BLaER1 treated with 17β-estradiol and CSF1 and Interleukin-3, amounts not matched to agents 10 nM and 100 nM (cell line): ENCODE data around the gene LDLRAD3.

Experiments used
- H3K27ac ChIP-seq, 11 experiments: shearing (Covaris generic); formaldehyde crosslinking; 2 replicates each; pipeline ENCODE4 v1.8.1; 2022
- H3K27me3 ChIP-seq, 11 experiments: shearing (Covaris generic); formaldehyde crosslinking; 2 replicates each; pipeline ENCODE4 v1.8.1; 2022
- H3K36me3 ChIP-seq, 11 experiments: shearing (Covaris generic); formaldehyde crosslinking; 2 replicates each; pipeline ENCODE4 v1.8.1; 2022
- H3K4me1 ChIP-seq, 10 experiments: shearing (Covaris generic); formaldehyde crosslinking; 2 replicates each; pipeline ENCODE4 v1.8.1; 2022
- H3K4me2 ChIP-seq, 11 experiments: shearing (Covaris generic); formaldehyde crosslinking; 2 replicates each; pipeline ENCODE4 v1.8.1; 2022
- H3K4me3 ChIP-seq, 10 experiments: shearing (Covaris generic); formaldehyde crosslinking; 2 replicates each; pipeline ENCODE4 v1.8.1; 2022
- H3K9ac ChIP-seq, 11 experiments: shearing (Covaris generic); formaldehyde crosslinking; 2 replicates each; pipeline ENCODE4 v1.8.1; 2022
- H3K9me3 ChIP-seq, 11 experiments: shearing (Covaris generic); formaldehyde crosslinking; replicated peaks in 1 of 11; 2 replicates each; pipeline ENCODE4 v1.8.1; 2022
- H4K20me1 ChIP-seq, 11 experiments: shearing (Covaris generic); formaldehyde crosslinking; 2 replicates each; pipeline ENCODE4 v1.8.1; 2022
- Cebpa-rat ChIP-seq, 11 experiments: shearing (Covaris generic); IDR thresholded peaks; 2 replicates each; pipeline ENCODE4 v1.8.1; 2022

Gene LDLRAD3

DNA sequence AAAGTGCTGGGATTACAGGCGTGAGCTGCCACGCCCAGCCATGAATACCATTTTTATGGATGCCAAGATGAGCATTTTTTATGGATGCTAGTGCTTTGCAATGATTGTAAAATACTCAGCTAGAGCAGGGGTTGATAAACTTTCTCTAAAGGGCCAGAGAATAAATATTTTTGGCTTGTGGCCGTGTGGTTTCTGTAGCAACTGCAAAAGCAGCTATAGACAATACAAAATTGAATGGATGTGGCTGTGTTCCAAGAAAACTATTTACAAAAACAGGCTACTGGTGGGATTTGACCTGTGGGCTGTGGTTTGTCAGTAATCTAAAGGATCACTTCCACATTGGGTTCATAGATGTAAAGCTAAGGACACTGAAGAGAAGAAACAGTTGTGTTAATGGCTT lies 289.3 kb downstream of the LDLRAD3 start:
- TF ChIP-seq Cebpa-rat (IDR thresholded peaks at IDR 0.05), result no peak
- Histone ChIP-seq H3K4me1 (peaks cover 0 to 5% (median 0%) of the 10 kb centered on the region in 10 experiments; a peak in 3 of 20 replicates), H3K4me3 (no peak overlapping the region)

DNA sequence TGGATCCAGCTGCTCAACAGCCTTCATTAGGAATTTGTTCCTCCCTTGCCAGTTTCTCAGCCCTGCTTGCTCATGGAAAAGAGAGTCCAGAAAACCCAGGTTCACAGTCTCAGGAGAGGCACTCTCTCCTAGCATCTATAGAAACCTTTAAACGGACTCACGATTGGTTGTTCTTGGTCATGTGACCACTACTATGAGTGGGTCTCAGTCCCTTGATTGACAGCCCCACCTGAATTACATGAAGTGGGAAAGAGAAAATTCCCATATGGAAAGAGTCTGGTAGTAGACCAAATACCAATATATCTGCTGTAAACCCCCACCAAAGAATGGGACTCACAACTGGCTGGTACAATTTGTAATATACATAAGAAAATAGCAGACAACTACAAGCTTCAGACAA lies 291.0 kb downstream of the LDLRAD3 start:
- H3K36me3 ChIP-seq, result peaks cover 10 to 59% (median 24%) of the 10 kb centered on the region in 11 experiments; a peak in 19 of 22 replicates
- peaks cover 0 to 13% (median 0%) of the 10 kb centered on the region in 11 experiments; a peak in 2 of 22 replicates for H3K9me3 ChIP-seq
- no peak overlapping the region for H3K27ac ChIP-seq
- H3K27me3 ChIP-seq, result no peaks in the 10 kb centered on the region
- TF ChIP-seq Cebpa-rat (IDR thresholded peaks at IDR 0.05), result no peak
- H3K4me1 ChIP-seq, result peaks cover 0 to 21% (median 4%) of the 10 kb centered on the region in 10 experiments; a peak in 7 of 20 replicates
- no peak overlapping the region for H3K9ac ChIP-seq
- H3K4me2 ChIP-seq, result no peak overlapping the region
- no peak overlapping the region for H3K4me3 ChIP-seq
- peaks cover 0 to 5% (median 0%) of the 10 kb centered on the region in 11 experiments; a peak in 1 of 22 replicates for H4K20me1 ChIP-seq

More for the DNA sequence above, 289.3 kb downstream of the LDLRAD3 start:
- Histone ChIP-seq H3K36me3 (peaks cover 26 to 75% (median 40%) of the 10 kb centered on the region in 11 experiments), H3K9me3 (peaks cover 0 to 10% (median 0%) of the 10 kb centered on the region in 11 experiments; a peak in 2 of 22 replicates), H3K27me3 (no peaks in the 10 kb centered on the region), H3K9ac (no peak overlapping the region), H3K4me2 (no peak overlapping the region), H3K27ac (no peak overlapping the region), H4K20me1 (peaks cover 0 to 5% (median 0%) of the 10 kb centered on the region in 11 experiments; a peak in 1 of 22 replicates)

DNA sequence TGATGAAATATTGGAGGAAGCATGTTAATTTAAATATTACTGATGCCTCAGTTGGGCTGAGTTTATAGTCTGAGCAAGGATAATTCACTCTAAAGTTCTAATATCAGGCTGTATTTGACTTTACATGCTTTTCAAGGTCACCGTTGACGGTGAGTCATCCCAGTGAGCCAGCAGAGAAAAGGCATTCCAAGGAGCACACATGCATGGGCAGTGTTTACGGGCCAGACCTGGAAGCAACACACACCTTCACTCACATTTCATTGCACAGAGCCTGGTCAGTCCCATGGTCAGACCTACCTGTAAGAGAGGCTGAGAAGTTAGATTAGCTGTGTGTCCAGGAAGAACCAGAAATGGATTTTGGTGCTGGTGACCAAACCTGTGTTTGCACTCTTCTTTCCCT lies 291.9 kb downstream of the LDLRAD3 start:
- no peaks in the 10 kb centered on the region for H4K20me1 ChIP-seq
- TF ChIP-seq Cebpa-rat (IDR thresholded peaks at IDR 0.05), result no peak
- no peak overlapping the region for H3K4me3 ChIP-seq
- peaks cover 0 to 13% (median 0%) of the 10 kb centered on the region in 11 experiments; a peak in 2 of 22 replicates for H3K9me3 ChIP-seq
- no peak overlapping the region for H3K27ac ChIP-seq
- peaks cover 0 to 30% (median 7%) of the 10 kb centered on the region in 10 experiments; a peak in 8 of 20 replicates for H3K4me1 ChIP-seq
- H3K36me3 ChIP-seq, result peaks cover 3 to 50% (median 17%) of the 10 kb centered on the region in 11 experiments; a peak in 15 of 22 replicates
- no peak overlapping the region for H3K9ac ChIP-seq
- H3K27me3 ChIP-seq, result no peaks in the 10 kb centered on the region
- H3K4me2 ChIP-seq, result no peak overlapping the region

DNA sequence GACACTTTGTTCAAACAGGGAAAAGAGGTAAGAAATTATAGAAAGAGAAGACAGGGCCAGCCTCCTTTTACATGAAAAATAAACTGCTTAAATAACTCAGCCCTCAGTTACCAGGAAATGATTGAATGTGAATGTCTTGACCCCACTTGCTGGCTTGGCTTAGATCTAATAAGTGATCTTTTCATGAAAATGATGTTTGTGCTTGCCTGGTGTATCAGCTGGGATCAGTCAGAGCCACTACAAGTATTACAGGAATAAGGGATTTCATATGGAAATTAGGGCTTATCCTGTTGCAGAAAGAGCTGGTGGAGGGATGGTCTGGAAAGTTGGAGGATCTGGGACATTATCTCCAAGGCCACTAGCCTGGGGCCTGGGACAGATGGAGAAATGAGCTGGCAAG lies 293.5 kb downstream of the LDLRAD3 start:
- no peaks in the 10 kb centered on the region for H4K20me1 ChIP-seq
- H3K9me3 ChIP-seq, result peaks cover 0 to 13% (median 0%) of the 10 kb centered on the region in 11 experiments; a peak in 2 of 22 replicates
- no peaks in the 10 kb centered on the region for H3K27me3 ChIP-seq
- TF ChIP-seq Cebpa-rat (IDR thresholded peaks at IDR 0.05), result no peak
- peaks cover 0 to 44% (median 7%) of the 10 kb centered on the region in 10 experiments; a peak in 8 of 20 replicates for H3K4me1 ChIP-seq
- H3K4me3 ChIP-seq, result no peak overlapping the region
- no peak overlapping the region for H3K27ac ChIP-seq
- no peak overlapping the region for H3K9ac ChIP-seq
- H3K4me2 ChIP-seq, result no peak overlapping the region
- H3K36me3 ChIP-seq, result peaks cover 0 to 33% (median 12%) of the 10 kb centered on the region in 11 experiments; a peak in 14 of 22 replicates

DNA sequence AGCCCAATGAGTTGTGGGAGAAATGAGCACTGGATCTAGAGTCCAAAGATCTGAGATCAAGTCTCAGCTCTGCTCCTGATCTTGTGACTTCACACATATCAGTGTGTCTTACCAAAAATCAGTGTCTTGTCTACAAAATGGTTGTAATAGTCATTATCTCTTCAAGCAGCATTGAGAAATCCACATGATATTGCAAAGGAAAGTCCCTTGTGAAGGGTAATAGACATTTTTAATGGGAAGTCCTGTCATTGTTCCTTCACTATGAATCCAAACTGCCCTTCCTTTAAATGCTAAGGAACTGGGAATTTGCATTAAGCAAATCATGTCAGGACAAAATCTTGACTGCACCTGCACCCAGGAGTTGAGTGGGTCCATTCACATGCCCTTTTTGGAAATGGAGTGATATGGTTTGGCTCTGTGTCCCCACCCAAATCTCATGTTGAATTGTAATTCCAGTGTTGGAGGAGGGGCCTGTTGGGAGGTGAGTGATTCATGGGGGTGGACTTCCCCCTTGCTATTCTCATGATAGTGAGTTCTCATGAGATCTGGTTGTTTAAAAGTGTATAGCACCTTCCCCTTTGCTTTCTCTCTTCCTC lies 294.3 kb downstream of the LDLRAD3 start:
- H3K27me3 ChIP-seq, result no peaks in the 10 kb centered on the region
- no peak overlapping the region for H3K27ac ChIP-seq
- H3K4me2 ChIP-seq, result peak overlapping the region in 2 of 11 experiments; percentile 15 to 18; a peak in 2 of 22 replicates
- H3K4me1 ChIP-seq, result peaks cover 0 to 44% (median 7%) of the 10 kb centered on the region in 10 experiments; a peak in 8 of 20 replicates
- peaks cover 0 to 13% (median 0%) of the 10 kb centered on the region in 11 experiments; a peak in 2 of 22 replicates for H3K9me3 ChIP-seq
- TF ChIP-seq Cebpa-rat (IDR thresholded peaks at IDR 0.05), result no peak
- no peaks in the 10 kb centered on the region for H4K20me1 ChIP-seq
- peaks cover 0 to 30% (median 8%) of the 10 kb centered on the region in 11 experiments; a peak in 7 of 22 replicates for H3K36me3 ChIP-seq
- no peak overlapping the region for H3K4me3 ChIP-seq
- H3K9ac ChIP-seq, result no peak overlapping the region

DNA sequence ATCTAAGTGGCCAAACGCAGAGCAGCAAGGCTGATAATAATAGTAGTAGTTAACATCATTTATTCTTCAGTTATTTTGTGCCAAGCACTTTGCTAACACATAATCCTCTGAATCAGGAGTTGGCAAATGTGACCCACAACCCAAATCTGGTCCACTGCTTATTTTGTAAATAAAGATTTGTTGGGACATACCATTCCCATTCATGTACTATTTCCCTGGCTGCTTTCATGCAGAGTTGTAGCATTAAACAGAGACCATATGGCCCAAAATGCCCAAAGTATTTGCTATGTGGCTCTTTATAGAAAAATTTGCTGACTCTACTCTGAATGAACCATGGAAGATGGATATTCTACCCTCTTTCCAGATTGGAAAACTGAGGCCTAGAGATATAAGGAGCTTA lies 295.0 kb downstream of the LDLRAD3 start:
- no peaks in the 10 kb centered on the region for H3K27me3 ChIP-seq
- no peak overlapping the region for H3K9ac ChIP-seq
- no peak overlapping the region for H3K27ac ChIP-seq
- H4K20me1 ChIP-seq, result no peaks in the 10 kb centered on the region
- peaks cover 0 to 13% (median 0%) of the 10 kb centered on the region in 11 experiments; a peak in 2 of 22 replicates for H3K9me3 ChIP-seq
- no peak overlapping the region for H3K4me3 ChIP-seq
- H3K4me1 ChIP-seq, result peaks cover 0 to 44% (median 7%) of the 10 kb centered on the region in 10 experiments; a peak in 8 of 20 replicates
- H3K4me2 ChIP-seq, result peak overlapping the region in 2 of 11 experiments; percentile 18 to 32; a peak in 4 of 22 replicates
- H3K36me3 ChIP-seq, result peaks cover 0 to 30% (median 8%) of the 10 kb centered on the region in 11 experiments; a peak in 7 of 22 replicates
- TF ChIP-seq Cebpa-rat (IDR thresholded peaks at IDR 0.05), result no peak

DNA sequence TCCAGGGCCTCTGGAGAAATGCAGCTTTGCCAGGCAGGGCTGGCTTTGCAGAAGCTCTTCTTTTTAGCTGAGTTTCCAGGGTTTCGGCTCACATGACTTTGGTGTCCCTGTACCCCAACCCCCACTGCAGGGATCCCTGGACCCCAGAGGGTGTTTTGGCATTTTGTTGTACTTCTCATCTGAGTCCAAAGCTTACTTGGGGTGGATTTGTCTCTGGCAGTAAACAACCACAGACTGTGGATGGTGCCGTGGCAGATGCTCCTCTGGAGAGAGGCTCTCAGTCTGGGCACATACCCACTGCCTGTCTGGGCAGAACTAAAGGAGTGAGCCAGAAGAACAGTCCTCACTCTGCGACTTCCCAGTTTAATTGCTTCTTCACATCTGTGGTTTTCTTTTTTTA lies 295.8 kb downstream of the LDLRAD3 start:
- TF ChIP-seq Cebpa-rat (IDR thresholded peaks at IDR 0.05), result no peak
- Histone ChIP-seq H3K4me1 (peaks cover 0 to 44% (median 7%) of the 10 kb centered on the region in 10 experiments; a peak in 8 of 20 replicates), H4K20me1 (no peaks in the 10 kb centered on the region), H3K27ac (no peak overlapping the region), H3K9me3 (peaks cover 0 to 13% (median 0%) of the 10 kb centered on the region in 11 experiments; a peak in 2 of 22 replicates), H3K27me3 (no peaks in the 10 kb centered on the region), H3K4me3 (no peak overlapping the region), H3K36me3 (peaks cover 0 to 26% (median 6%) of the 10 kb centered on the region in 11 experiments; a peak in 7 of 22 replicates), H3K9ac (no peak overlapping the region), H3K4me2 (peak overlapping the region in 4 of 11 experiments; percentile 14 to 32 (median 17); a peak in 4 of 22 replicates)

DNA sequence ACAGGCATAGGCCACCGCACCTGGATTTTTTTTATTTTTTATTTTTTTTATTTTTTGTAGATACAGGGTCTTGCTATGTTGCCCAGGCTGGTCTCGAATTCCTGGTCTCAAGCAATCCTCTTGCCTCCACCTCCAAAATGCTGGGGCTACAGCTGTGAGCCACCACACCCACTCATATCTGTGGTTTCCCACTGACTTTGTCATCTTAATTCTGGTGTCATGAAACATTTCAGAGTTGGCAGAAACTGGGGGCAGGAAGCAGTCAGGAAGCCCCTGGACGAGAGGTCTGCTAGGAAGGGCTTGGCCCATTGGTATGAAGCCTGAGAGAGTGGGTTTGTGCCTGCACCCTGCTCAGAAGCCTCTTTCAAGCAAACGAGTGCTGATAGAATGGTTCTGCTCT lies 296.3 kb downstream of the LDLRAD3 start:
- H3K27ac ChIP-seq, result no peak overlapping the region
- peaks cover 0 to 44% (median 7%) of the 10 kb centered on the region in 10 experiments; a peak in 8 of 20 replicates for H3K4me1 ChIP-seq
- H3K9ac ChIP-seq, result no peak overlapping the region
- H3K4me3 ChIP-seq, result no peak overlapping the region
- H4K20me1 ChIP-seq, result no peaks in the 10 kb centered on the region; a peak in 1 of 22 replicates
- peak overlapping the region in 6 of 11 experiments; percentile 14 to 32 (median 16); a peak in 8 of 22 replicates for H3K4me2 ChIP-seq
- H3K36me3 ChIP-seq, result peaks cover 0 to 20% (median 6%) of the 10 kb centered on the region in 11 experiments; a peak in 5 of 22 replicates
- H3K9me3 ChIP-seq, result peaks cover 0 to 13% (median 0%) of the 10 kb centered on the region in 11 experiments; a peak in 2 of 22 replicates
- no peaks in the 10 kb centered on the region for H3K27me3 ChIP-seq
- no peak for TF ChIP-seq Cebpa-rat (IDR thresholded peaks at IDR 0.05)

DNA sequence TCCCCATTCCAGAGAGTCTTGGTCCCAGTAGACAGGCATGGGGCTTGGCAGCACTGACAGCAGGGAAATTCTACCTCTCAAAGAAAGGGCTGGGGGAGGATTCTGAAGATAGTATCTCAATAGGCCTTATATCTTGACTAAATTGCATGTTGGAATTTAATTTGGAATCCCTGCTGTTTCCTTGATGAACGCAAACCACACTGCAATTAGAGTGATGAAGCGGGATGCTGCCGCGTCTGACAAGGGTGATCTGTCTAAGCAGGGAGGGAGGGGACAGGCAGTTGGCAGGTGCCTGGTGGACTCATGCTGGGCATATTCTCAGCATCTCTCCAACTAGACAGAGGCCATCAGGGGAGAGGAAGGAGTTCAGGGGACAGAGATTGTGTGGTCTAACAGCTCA lies 296.9 kb downstream of the LDLRAD3 start:
- Histone ChIP-seq H3K4me2 (peak overlapping the region in 2 of 11 experiments; percentile 3 to 37; a peak in 3 of 22 replicates), H3K36me3 (peaks cover 0 to 18% (median 6%) of the 10 kb centered on the region in 11 experiments; a peak in 5 of 22 replicates), H3K9ac (no peak overlapping the region), H3K27ac (no peak overlapping the region), H3K9me3 (peaks cover 0 to 13% (median 0%) of the 10 kb centered on the region in 11 experiments; a peak in 2 of 22 replicates), H3K4me3 (no peak overlapping the region), H3K4me1 (peaks cover 0 to 44% (median 7%) of the 10 kb centered on the region in 10 experiments; a peak in 8 of 20 replicates), H4K20me1 (no peaks in the 10 kb centered on the region; a peak in 1 of 22 replicates), H3K27me3 (no peaks in the 10 kb centered on the region)
- TF ChIP-seq Cebpa-rat (IDR thresholded peaks at IDR 0.05), result no peak
